ENCODE results near the gene CRYM.
"Not testable (repeated sequence)": the region's sequence is repeated elsewhere in the genome, so short reads cannot be mapped to it uniquely, and the experiment has no call there.

Gene CRYM

GRCh38 chr16:21277045-21277926 is 804 bp downstream of the CRYM start:
- no peak for DNase-seq

DNA sequence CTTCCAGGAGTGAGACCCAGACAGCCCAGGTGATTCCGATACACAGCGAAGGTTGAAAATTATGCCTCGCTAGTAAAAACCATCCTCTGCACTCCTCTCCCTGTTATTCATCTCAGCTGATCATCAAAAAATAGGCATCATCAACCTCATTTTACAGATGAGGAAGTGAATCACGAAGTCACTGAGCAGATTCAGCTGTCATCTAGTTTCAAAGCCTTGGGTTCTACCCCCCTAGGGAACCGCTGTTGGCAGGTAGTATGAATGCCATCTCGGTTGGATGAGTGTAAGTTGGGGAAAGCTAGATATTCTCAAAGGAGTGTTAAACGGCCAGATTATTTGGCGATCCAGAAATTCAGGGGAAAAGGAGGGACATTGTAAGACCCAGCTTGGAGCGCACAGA is 2.0 kb downstream of the CRYM start:
- no peak for DNase-seq

DNA sequence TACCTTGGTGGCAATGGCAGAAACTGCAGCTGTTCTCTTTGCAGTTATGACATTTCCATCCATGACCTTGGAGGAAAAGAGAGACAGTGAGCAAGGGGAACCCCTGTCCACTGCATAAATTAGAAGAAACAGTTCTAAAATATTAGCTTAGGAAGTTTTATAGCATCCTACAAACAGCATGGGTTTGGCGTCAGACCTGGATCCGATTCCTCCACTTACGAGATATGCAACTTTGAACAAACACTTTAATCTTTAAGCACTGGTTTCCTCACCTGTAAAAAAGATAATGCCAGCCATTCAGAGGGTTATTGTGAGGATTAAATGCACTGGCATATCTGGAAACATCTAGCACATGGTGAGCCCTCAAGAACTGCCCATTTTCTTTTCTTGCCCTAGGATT is 2.6 kb downstream of the CRYM start:
- DNase-seq, result no peak

DNA sequence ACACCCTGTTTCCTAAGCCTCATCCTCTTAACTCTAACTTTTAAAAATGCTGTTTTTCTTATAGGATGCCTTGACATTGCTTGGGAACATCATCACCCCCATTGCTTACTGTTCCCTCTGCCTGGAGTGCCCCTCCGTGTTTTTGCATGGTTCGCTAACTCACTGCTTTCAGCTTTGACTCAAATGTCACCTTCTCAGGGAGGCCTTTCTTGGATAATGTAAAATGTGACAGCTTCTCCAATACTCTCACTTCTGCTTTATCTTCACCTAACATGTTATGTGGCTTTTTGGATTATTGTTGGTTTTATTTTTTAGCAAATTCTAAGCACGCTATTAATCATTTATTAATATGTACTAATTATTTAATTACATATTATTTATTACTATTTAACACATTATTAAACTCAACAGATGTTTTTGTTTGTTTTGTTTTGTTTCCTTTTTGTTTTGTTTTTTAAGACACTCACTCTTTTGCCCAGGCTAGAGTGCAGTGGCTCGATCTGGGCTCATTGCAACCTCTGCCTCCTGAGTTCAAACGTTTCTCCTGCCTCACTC is 3.8 kb downstream of the CRYM start:
- DNase-seq, result no peak

DNA sequence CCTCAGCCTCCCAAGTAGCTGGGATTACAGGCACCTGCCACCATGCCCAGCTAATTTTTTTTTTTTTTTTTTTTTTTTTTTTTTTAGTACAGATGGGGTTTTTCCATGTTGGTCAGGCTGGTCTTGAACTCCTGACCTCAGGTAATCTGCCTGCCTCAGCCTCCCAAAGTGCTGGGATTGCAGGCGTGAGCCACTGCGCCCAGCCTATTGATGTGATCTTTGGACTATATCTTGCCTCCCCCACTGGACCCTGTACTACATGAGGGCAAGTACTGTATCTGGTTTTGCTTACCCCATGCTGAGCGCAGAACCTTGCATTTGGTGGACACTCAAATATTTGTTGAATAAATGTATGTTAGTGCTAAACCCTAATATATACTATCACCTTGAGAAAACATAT is 5.3 kb downstream of the CRYM start:
- DNase-seq, result not testable (repeated sequence)

DNA sequence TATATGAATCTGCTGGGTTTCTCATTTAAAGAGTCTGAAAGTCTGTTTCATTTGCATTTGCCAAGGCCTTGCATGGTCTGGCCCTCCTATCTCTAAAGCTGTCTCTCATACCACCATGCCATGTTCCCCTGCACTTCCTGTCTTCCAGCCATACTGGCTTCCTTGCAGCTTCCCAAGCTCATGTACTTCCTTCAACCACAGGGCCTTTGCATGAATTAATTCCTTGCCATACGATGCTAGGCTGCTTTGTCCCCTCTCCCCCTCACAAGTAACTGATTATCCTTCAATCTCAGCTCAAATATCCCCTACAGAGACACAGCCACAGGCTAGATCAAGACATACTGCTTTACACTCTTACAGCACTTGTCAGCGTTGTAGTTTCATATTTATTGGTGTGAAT is 5.8 kb downstream of the CRYM start:
- DNase-seq, result no peak

GRCh38 chr16:21268236-21268635 is 9.9 kb downstream of the CRYM start:
- no peak for DNase-seq

- no peak for DNase-seq
These were observed 10.8 kb downstream of the CRYM start for GRCh38 chr16:21267298-21267697.

GRCh38 chr16:21265104-21265837 is 12.8 kb downstream of the CRYM start:
- no peak for DNase-seq

DNA sequence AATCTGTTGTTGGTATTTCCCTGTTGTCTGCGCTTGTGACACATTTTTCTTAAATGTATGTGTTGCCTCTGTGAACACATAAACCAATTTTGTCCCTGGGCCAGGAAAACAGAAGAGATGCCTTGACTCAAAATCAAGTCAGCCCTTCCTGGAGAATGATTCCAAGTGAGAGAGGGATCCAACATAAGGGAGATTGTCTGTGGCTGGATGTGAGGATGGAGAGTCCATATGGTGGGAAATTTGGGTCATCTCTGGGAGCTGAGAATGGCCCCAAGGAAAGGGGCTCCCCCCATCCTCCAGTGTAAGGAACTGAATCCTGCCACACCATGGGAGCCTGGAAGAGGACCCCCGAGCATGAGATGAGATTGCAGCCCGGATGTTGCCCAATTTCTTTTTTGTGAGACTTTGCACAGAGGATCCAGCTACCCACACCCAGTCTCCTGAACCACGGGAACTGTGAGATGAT is 13.5 kb downstream of the CRYM start:
- no peak for DNase-seq

DNA sequence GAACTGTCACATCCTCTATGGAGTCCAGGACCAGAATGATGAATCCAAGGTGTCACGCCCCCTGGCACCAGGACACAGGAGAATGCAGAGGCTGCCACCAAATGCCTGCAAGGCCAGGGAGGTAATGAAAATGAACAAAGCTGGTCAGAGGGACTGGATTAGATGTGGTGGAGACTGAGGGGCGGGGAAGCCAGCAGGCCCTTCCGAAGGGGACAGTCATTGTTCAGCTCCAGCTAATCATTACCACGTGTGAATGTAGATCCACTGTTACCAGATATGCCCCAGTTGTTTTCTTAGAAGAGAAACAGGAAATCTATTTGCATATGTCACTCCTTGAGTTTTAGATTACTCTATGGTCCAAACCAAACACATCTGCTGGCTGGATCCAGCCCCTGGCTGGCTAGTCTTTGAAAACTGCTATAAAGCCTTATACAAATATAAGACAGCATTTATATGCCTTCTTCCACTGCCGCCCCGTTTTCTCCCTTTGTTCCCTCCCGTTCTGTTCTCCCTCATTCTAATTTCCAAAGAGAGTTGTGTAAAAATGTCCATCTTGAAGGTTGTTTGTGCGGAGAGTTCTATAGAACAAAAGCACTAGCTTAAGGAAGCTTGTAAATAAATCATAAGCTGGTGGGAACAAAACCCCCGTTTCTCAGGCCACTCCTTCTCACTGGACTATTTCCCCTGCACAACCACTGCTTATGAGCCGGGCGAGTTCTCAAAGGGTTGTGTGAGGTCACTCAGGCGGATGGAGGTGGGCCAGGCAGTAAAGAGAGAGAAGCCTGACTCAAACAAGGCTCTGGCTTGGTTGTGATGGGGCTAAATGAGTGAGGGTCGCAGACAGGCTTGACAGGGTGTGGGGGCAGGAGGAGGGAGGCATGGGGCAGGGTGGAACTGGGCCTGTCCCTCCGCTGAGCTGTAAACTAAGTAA is 14.2 kb downstream of the CRYM start:
- DNase-seq, result no peak

GRCh38 chr16:21262779-21263639 is 15.1 kb downstream of the CRYM start:
- no peak for DNase-seq

GRCh38 chr16:21260870-21261791 is 17.0 kb downstream of the CRYM start:
- no peak for DNase-seq

DNA sequence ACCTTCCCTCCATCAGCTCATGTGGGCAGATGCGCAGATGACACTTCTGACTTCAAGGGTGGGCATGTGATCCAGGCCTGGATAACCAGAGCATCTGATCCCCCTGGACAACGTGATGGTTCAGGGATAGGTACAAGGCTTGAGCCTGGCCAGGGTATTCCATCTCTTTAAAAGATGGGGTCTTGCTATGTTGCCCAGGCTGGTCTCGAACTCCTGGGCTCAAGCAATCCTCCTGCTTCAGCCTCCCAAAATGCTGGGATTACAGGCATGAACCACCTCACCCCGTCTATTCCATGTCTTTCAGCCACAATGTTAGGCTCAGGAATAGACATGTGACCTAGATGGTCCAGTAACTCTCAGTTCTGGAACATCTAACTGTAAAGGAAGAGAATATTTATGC is 20.8 kb downstream of the CRYM start:
- no peak for DNase-seq

DNA sequence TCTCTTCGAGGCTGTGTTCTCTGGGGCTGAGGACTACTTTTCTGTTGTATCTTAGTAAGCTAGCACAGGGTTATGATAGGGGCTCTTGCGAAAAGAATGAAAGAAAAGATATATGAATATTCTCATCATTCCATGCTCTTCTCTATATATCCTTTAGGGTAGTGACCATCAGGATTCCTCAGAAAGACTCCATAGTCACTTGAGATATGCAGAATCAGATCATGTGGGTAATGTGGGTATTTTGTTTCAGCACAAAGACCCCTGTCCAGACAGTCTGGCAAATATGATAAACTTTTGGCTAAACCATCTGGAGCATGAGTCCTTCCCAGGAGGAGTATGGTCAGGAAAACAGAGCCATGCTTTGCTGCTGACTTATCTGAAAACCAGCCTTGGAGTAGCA is 21.5 kb downstream of the CRYM start:
- DNase-seq, result no peak

- DNase-seq, result no peak
These were observed 24.6 kb downstream of the CRYM start for GRCh38 chr16:21253470-21253869.

- no peak for DNase-seq
These were observed 27.8 kb downstream of the CRYM start for GRCh38 chr16:21250072-21250923.

- DNase-seq, result not testable (repeated sequence)
These were observed 29.9 kb downstream of the CRYM start for GRCh38 chr16:21248179-21248578.

GRCh38 chr16:21244518-21245215 is 33.4 kb downstream of the CRYM start:
- no peak for DNase-seq

All from activated T-cell treated with anti-CD3 and anti-CD28 coated beads, Interleukin-2, amount 50 U/mL, for 1 hour (primary cell).